NT2/D1 (cell line): ENCODE data around the gene HKDC1.

Source experiments
- SUZ12 ChIP-seq: IDR thresholded peaks from 2 replicates; pipeline ENCODE4 v1.6.1; 2011; ENCODE audit not compliant: insufficient read length, insufficient read depth; ENCODE audit errors: extremely low read depth
- YY1 ChIP-seq: IDR thresholded peaks from 2 replicates; pipeline ENCODE4 v1.6.1; 2011; ENCODE audit not compliant: insufficient read length, insufficient read depth
- ZNF274 ChIP-seq: IDR thresholded peaks from 2 replicates; pipeline ENCODE4 v1.6.1; 2011; ENCODE audit warnings: mild to moderate bottlenecking, low read depth, low read length

DNA sequence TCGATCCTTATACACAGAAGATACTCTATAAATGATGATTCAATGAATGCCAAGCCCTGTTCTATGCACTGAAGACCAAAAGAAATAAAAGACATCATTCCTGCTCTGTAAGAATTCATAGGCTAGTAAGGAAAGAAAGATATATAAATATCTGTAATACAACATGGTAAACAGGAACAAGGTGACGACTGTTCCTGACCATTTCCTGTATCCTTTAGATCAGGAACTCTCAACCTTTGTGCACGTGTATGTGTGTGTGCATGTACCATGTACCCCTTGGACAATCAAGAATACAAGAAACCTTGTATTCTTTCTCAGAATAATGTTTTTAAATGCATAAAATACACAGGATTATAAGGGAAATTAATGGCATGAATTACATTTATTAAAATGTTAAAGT lies 50.9 kb downstream of the HKDC1 start:
- TF ChIP-seq ZNF274, result no peak
- no peak for TF ChIP-seq SUZ12
- TF ChIP-seq YY1, result no peak
